IPS-18c (cell line): ENCODE data around the gene AKR1D1.
"Not testable (repeated sequence)": the region's sequence is repeated elsewhere in the genome, so short reads cannot be mapped to it uniquely, and the experiment has no call there.

ENCODE experiments used
- H3K4me3 ChIP-seq: 2 replicates; pipeline ENCODE4 v1.7.0; 2013; ENCODE audit warnings: low read depth, mild to moderate bottlenecking, low read length, moderate library complexity; ENCODE audit not compliant: insufficient read depth
- H3K9me3 ChIP-seq: one replicate; pipeline ENCODE4 v1.6.1; 2013; ENCODE audit warnings: mild to moderate bottlenecking, low read length, moderate library complexity; ENCODE audit not compliant: control insufficient read depth, insufficient read depth

Gene AKR1D1

DNA sequence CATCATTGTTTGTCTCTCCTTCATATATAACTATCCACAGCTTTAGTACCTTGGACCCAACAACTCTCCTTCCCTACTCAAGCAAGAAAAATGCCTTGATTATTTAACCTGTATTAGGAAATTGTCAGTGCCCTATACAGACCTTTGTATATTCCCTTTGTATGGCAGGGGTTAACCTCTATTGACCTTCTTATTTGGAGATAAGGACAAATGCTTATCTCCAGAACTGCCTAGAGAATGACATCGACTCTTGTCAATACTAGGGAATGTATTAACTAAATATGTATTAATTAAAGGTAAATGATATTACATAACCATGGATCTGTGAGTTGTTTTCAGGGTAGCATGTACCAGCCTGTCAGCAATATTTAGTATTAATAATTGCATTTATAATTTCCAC lies 10.4 kb upstream of the AKR1D1 start:
- Histone ChIP-seq H3K9me3 (no peaks in the 10 kb centered on the region), H3K4me3 (no peak overlapping the region)

- Histone ChIP-seq H3K4me3 (no peak overlapping the region), H3K9me3 (no peaks in the 10 kb centered on the region)
These were observed 9.3 kb upstream of the AKR1D1 start for GRCh38 chr7:138066954-138067394.

DNA sequence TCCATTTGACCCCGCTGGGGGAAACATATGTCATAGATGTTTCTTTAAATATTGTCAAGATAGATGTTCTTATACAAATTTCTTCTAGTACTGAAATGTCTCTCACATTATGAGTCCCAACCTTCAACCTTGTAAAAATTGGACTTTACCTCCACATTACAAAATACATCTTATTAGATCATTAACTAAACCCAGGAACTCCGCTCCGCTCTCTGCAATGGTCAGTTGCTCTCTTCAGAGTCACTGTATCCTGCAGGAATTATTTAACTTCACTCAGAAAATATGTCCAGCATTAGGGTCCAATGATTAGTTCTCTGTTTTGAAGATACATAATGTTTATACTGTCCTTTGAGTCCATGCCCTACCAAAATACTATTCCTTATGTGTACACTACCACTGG lies 8.5 kb upstream of the AKR1D1 start:
- Histone ChIP-seq H3K9me3 (no peaks in the 10 kb centered on the region), H3K4me3 (no peak overlapping the region)

- Histone ChIP-seq H3K9me3 (peaks cover 7% of the 10 kb centered on the region), H3K4me3 (no peak overlapping the region)
These were observed 5.4 kb upstream of the AKR1D1 start for GRCh38 chr7:138070908-138071307.

GRCh38 chr7:138072726-138073125 lies 3.5 kb upstream of the AKR1D1 start:
- H3K9me3 ChIP-seq = peaks cover 7% of the 10 kb centered on the region
- H3K4me3 ChIP-seq = no peak overlapping the region

GRCh38 chr7:138074121-138074520 lies 2.1 kb upstream of the AKR1D1 start:
- Histone ChIP-seq H3K4me3 (no peak overlapping the region), H3K9me3 (peaks cover 7% of the 10 kb centered on the region)

DNA sequence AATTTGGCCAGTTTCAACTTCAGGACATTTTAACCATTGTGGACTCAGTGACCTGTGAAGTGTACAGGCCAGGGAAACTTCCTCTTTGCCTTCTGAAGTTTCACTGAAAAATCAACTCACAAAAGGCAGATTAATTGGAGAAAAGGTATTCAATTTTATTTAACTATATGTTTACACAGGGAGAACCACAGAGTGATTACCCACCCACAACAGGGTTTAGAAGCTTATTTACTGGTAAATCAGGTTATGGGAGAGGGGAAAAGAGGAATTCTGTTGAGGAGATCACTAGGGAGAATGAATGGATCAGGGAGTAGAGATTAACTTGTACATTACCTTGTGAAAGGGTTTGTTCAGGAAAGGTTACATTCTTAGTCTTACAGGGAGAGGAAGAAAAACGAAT lies 1.7 kb upstream of the AKR1D1 start:
- H3K4me3 ChIP-seq = no peak overlapping the region
- H3K9me3 ChIP-seq = peaks cover 7% of the 10 kb centered on the region

DNA sequence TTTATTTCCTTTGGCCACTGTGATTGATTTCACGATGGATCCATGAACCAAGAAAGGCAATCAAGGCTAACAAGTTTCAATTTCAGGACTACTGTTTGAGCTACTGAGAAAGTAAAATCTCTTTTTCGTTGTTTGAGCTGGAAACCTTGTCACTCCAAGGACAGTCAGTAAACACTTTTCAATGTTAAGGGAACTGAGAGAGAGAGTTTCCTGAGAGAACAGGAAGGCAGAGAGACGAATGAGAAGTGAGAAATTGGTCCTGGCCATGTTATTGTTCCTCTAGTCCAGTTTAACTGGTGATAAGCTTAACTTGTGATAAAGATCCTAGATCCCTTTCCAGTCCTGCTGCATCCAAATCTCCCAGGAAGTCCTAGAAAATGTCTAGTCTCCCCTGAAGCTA lies 909 bp upstream of the AKR1D1 start:
- Histone ChIP-seq H3K4me3 (no peak overlapping the region), H3K9me3 (peaks cover 7% of the 10 kb centered on the region)

- H3K4me3 ChIP-seq, H3K9me3 ChIP-seq: not testable (repeated sequence)
These were observed 473 bp upstream of the AKR1D1 start for GRCh38 chr7:138075786-138076185.

DNA sequence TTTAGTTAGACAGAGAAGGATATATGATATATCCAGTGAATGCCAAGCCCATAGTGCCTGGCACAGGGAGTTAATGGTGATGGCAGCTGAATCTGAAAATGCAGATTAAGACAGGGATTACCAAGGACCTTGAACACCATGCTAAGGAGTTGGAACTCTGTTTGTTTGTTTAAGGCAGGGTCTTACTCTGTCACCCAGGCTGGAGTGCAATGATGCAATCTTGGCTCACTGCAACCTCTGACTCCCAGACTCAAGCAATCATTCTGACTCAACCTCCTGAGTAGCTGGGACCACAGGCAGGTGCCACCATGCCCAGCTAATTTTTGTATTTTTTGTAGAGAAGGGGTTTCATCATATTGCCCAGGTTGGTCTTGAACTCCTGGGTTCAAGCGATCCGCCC lies 1.6 kb downstream of the AKR1D1 start:
- no peak overlapping the region for H3K4me3 ChIP-seq
- peaks cover 7% of the 10 kb centered on the region for H3K9me3 ChIP-seq

- H3K4me3 ChIP-seq = no peak overlapping the region
- peaks cover 7% of the 10 kb centered on the region for H3K9me3 ChIP-seq
These were observed 2.9 kb downstream of the AKR1D1 start for GRCh38 chr7:138079137-138079536.

- no peak overlapping the region for H3K4me3 ChIP-seq
- H3K9me3 ChIP-seq = no peaks in the 10 kb centered on the region
These were observed 5.6 kb downstream of the AKR1D1 start for GRCh38 chr7:138081868-138082267.

GRCh38 chr7:138083859-138084258 lies 7.6 kb downstream of the AKR1D1 start:
- H3K9me3 ChIP-seq = no peaks in the 10 kb centered on the region
- no peak overlapping the region for H3K4me3 ChIP-seq

DNA sequence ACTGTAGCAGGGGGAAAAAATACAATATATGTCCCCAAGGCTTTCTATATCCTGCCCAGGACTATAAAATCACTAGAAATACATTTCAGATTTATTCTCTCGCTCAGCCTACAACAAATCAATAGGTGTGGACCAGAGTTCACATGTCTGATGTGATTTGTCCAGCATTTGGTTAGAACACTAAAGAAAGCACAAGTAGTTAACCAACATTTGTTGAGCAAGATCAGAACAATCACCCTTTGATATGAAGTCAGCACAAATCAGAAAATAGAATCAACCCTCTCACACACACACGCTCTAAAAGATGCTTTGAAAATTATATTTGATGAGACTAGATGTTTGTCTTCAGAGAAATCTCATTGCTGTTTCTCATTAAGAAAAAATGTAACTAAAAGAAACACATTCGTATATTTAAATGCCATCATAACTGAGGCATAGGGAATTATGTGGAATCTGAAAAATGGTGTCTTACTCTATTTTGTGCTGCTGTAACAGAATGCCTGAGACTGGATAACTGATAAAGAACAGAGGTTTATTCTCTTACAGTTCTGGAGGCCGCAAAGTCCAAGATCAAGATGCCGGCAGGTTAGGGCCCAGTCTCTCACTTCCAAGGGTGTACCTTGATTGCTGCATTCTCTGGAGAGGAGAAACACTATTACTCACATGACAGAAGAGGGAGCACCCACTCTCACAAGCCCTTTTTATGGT lies 10.5 kb downstream of the AKR1D1 start:
- no peaks in the 10 kb centered on the region for H3K9me3 ChIP-seq
- H3K4me3 ChIP-seq = no peak overlapping the region

DNA sequence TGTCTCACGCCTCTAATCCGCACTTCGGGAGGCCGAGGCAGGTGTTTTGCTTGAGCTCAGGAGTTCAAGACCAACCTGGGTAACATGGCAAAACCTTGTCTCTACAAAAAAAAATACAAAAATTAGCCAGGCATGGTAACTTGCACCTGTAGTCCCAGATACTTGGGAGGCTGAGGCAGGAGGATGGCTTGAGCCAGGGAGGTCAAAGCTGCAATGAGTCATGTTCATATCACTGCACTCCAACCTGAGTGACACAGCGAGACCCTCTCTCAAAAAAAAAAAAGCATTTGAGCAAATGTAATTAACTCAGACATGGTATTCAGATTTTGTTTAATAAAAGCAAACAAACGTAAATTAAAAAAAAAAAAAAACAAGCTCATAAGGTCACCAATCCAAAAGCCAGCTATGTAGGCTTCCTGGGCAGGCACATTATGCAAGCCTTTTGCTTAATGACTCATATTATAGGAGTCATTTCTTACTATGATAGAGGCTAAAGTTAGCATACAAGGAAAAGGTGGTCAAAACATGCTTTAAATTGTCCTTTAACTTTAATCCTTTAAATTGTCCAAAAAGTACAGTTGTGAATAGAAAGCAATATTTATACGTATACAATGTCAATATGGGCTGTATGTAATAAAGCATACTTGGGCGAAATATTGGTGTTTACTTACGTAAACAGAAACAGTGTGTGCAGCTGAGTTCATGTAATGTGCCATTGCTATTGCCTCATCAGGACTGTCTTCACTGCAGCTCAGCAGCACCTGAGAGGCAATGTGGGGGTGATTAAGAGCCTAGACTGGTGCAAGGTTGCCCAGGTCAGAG lies 13.0 kb downstream of the AKR1D1 start:
- Histone ChIP-seq H3K4me3 (no peak overlapping the region), H3K9me3 (no peaks in the 10 kb centered on the region)

GRCh38 chr7:138091032-138091431 lies 14.8 kb downstream of the AKR1D1 start:
- Histone ChIP-seq H3K4me3 (no peak overlapping the region), H3K9me3 (no peaks in the 10 kb centered on the region)

DNA sequence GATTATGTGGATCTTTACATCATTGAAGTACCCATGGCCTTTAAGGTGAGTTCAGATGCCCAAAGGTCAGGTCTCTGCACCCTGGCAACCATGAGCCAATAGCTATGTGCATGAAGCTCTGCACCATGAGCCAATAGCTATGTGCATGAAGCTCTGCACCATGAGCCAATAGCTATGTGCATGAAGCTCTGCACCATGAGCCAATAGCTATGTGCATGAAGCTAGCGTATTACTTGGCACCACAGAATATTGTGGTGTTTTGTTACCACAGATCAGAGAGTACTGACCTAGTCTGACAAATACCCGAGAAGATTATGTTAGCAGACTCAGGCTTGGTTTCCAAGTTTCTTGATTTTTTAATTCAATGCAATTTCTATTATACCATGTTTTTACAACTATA lies 15.6 kb downstream of the AKR1D1 start:
- not testable (repeated sequence) for H3K9me3 ChIP-seq, H3K4me3 ChIP-seq

GRCh38 chr7:138092486-138093028 lies 16.3 kb downstream of the AKR1D1 start:
- Histone ChIP-seq H3K9me3 (no peaks in the 10 kb centered on the region), H3K4me3 (no peak overlapping the region)
